GM21717 (cell line): Measurements from ENCODE around the gene CGNL1.

ENCODE experiments used
- ATAC-seq: cut with Tn5 transposase; IDR thresholded peaks from one replicate; pipeline ENCODE4 v1.9.1; 2021; ENCODE audit warnings: mild to moderate bottlenecking, moderate library complexity; ENCODE audit not compliant: unreplicated experiment

Gene CGNL1

DNA sequence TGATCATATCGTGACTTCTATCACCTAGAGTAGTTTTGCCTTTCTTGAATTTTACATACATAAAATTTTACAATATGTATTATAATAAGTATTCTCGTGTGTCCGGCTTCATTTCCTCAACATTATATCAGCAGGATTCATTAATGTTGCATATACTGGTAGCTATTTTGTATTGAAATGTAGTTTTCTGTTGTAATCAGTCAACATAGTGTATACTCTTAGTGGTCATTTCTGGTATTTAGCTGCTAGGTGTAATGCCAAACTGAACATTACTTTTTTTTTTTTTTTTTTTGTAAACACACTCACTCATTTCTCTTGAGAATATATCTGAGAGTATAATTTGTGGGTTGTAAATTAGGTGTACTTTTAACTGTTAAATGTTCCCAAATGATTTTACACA lies 70.1 kb downstream of the CGNL1 start:
- no peak for ATAC-seq

DNA sequence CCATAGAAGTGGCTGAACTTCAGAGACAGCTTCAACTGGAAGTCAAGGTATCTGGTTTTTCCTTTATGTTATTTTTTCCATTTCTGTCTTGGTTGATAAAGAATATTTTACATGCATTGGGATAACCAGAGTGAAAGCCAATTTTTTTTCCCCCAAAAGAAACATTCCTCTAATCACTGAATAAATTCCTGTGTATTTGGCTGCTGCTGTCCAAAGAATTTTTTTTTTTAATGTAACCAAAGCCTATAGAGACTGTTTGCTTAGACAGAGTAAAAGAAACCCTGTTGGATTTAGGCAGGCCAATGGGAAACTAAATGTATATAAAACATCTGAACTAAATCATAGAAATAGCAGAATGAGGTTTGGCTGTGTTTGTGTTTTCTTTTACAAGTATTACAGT lies 75.2 kb downstream of the CGNL1 start:
- ATAC-seq, result no peak

- ATAC-seq, result no peak
These were observed 75.9 kb downstream of the CGNL1 start for GRCh38 chr15:57452090-57452754.

- no peak for ATAC-seq
These were observed 79.6 kb downstream of the CGNL1 start for GRCh38 chr15:57455929-57456328.

GRCh38 chr15:57456559-57456958 lies 80.3 kb downstream of the CGNL1 start:
- no peak for ATAC-seq

- ATAC-seq, result no peak
These were observed 81.4 kb downstream of the CGNL1 start for GRCh38 chr15:57457726-57458125.

- ATAC-seq, result no peak
These were observed 82.1 kb downstream of the CGNL1 start for GRCh38 chr15:57458356-57458781.

- ATAC-seq, result no peak
These were observed 84.0 kb downstream of the CGNL1 start for GRCh38 chr15:57460208-57460816.

- no peak for ATAC-seq
These were observed 85.2 kb downstream of the CGNL1 start for GRCh38 chr15:57461541-57461940.

DNA sequence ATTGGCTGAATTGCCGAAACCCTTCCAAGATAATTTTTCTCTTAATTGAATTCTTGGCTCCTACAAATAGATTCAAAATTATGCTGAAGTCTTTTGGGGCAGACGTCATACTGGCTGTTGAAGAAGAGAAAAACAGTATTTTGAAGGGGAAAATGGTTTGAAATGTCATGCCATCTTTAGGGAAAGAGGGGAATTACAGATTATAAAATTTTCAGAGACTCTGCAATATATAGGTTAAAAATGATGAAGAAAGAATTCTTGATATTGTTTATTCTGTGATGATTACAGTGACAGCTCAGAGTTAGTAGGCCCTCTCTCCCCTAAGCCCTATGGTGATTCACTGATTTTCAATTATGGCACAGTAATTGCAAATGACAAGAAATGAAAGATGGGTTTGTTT lies 86.1 kb downstream of the CGNL1 start:
- no peak for ATAC-seq

- no peak for ATAC-seq
These were observed 87.1 kb downstream of the CGNL1 start for GRCh38 chr15:57463360-57463759.

GRCh38 chr15:57464480-57464879 lies 88.2 kb downstream of the CGNL1 start:
- no peak for ATAC-seq

DNA sequence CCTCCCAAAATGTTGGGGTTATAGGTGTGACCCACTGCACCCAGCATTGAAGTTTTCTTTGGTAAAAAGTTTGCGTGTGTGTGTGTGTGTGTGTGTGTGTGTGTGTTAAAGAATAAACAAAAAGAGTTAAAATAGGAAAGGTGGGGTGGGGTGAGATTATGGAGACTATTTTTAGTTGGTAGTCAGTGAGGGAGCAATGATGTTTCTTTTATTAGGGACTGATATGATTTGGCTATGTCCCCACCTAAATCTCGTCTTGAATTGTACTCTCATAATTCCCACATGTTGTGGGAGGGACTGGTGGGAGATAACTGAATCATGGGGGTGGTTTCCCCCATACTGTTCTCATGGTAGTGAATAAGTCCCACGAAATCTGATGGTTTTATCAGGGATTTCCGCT lies 92.2 kb downstream of the CGNL1 start:
- ATAC-seq, result no peak

- no peak for ATAC-seq
These were observed 94.2 kb downstream of the CGNL1 start for GRCh38 chr15:57470543-57470942.

GRCh38 chr15:57472861-57473260 lies 96.6 kb downstream of the CGNL1 start:
- ATAC-seq, result no peak

DNA sequence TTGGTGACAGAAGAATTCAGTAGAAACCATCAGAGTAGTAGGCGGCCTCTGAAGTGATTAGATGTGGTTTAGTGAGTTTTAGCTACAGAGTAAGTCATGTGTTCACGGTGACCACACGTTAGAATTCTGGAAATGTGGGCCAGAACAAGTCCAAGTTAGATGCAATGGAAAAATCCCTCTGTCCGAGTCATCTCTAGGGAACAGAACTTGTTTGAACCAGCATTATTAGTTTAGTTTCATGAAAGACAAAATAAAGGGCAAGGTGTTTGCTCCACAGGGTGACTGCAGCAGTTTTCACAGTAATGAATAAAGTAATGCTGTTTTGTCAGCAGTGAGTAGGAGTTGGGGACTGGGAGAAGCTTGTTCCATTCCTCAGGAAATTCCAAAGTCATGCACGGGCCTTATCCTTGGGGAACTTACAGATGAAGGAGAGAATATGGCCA lies 100.2 kb downstream of the CGNL1 start:
- ATAC-seq, result no peak

DNA sequence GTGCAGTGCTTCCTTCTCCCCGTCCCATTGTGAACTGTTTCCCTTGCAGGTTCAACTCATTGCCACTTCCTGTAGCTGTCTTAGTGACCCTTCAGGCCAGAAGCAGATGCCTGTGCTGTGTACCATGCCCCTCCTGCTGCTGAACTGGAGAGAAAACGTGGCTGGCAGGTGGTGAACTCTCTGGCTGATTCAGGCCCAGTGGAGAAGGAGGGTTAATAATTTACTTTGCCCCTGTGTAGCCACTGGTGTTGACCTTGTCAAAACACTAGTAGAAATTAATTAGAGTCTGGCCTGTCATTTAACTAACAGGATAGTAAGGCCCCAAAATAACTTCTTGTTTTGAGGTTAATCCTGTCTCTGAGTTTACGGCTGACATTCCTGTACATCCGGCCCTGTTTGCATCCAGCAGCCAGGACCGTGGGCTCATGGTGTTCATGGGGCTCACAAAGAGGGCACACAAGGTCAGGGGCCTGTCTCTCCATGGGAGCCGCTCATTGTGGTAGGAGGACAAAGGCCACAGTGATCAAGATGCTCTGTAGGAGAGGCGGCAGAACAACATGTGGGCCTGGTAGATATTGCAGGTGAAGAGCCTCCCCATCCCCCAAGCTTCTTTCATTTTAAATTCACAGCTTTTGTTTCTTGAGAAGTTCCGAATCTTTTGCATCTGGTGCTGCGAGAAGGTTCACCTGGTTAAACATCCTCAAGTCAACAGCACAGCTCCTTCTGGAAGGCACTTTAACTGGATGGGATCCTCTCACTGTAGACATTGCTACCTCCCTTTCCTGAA lies 101.6 kb downstream of the CGNL1 start:
- ATAC-seq, result no peak

DNA sequence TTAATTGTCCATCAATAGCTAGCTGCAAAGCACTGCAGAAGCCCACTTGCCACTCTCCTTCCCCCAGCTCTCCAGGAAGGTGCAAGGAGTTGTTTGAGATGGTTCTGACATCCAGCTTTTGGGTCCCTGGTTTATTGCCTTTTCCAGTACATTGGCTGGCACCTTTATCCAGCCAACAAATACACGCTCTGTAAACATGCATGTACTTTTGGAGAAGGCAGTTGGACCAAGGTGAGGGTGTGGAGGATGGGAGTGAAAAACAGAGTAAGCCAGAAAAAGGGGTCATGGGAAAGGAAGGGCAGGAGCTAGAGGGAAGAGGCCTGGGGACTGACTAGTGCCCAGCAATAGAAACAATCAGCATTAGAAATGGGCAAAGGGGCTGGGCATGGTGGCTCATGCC lies 102.7 kb downstream of the CGNL1 start:
- no peak for ATAC-seq

DNA sequence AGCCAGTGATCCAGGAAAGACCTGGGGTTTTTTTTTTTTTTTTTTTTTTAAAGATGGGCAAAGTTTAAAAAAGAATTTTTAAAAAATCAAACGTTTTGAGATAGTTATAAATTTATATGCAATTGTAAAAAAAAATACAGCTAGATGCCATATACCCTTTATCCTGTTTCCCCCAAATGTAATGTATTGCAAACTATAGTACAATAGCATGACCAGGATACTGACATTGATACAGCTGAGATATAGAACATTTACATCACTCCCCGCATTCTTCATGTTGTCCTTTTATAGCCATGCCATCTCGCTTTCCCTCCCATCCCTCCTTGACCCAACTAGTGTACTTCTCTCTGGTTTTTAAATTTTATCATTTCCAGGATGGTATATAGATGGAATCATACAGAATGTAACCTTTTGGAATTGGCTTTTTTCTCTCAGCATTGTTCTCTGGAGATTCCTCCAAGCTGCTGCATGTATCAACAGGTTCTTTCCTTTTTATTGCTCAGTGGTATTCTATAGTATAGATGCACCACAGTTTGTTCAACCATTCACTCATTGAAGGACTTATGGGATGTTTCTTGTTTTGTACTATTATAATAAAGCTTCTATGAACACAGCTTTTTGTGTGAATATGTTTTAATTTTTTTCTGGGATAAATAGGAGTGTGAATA lies 104.9 kb downstream of the CGNL1 start:
- ATAC-seq, result no peak

GRCh38 chr15:57485869-57486268 lies 109.6 kb downstream of the CGNL1 start:
- ATAC-seq, result no peak

- no peak for ATAC-seq
These were observed 110.5 kb downstream of the CGNL1 start for GRCh38 chr15:57486833-57487232.
